Measurements from ENCODE around the gene TMEM169.

GRCh38 chr2:216070195-216070594 is 11.5 kb upstream of the TMEM169 start:
- TF ChIP-seq CTCF (conservative IDR thresholded peaks at IDR 0.05; ENCODE audit: low read depth, low read length) (no peak), RAD21 (IDR thresholded peaks at IDR 0.05; ENCODE audit: low read length) (no peak), POLR2A (IDR thresholded peaks at IDR 0.05; ENCODE audit: low read depth, low read length) (no peak), BHLHE40 (IDR thresholded peaks at IDR 0.05; ENCODE audit: low read depth, low read length) (no peak), MAZ (IDR thresholded peaks at IDR 0.05; ENCODE audit: borderline replicate concordance, low read depth, low read length) (no peak), USF2 (IDR thresholded peaks at IDR 0.05; ENCODE audit: low read depth, low read length) (no peak), MXI1 (IDR thresholded peaks at IDR 0.05; ENCODE audit: borderline replicate concordance, low read depth, low read length) (no peak), ELK1 (IDR thresholded peaks at IDR 0.05; ENCODE audit: borderline replicate concordance, low read depth, low read length) (no peak)
